NCI-H526 (cell line): ENCODE measurements around the gene PAX2.

ENCODE experiments used
- DNase-seq, 2 experiments: peaks; one replicate each; lab custom pipeline; 2025; lab: John Stamatoyannopoulos, UW

Gene PAX2

GRCh38 chr10:100739517-100740368, 5.6 kb upstream of the PAX2 start:
- peak; percentile 56 to 78 for DNase-seq

GRCh38 chr10:100740476-100741377, 4.7 kb upstream of the PAX2 start:
- no peak for DNase-seq

- no peak for DNase-seq
Observed at GRCh38 chr10:100741378-100742075, 3.9 kb upstream of the PAX2 start.

- peak in 1 of 2 experiments; percentile 30 for DNase-seq
Observed at GRCh38 chr10:100742076-100742771, 3.2 kb upstream of the PAX2 start.

GRCh38 chr10:100742936-100743335, 2.4 kb upstream of the PAX2 start:
- no peak for DNase-seq

GRCh38 chr10:100743626-100744135, 1.7 kb upstream of the PAX2 start:
- DNase-seq: peak; percentile 45 to 83

- DNase-seq: peak; percentile 40 to 75
Observed at GRCh38 chr10:100744136-100744986, 1.0 kb upstream of the PAX2 start.

- peak in 1 of 2 experiments; percentile 63 for DNase-seq
Observed at GRCh38 chr10:100745882-100746783, 751 bp downstream of the PAX2 start.

GRCh38 chr10:100746784-100747455, 1.5 kb downstream of the PAX2 start:
- no peak for DNase-seq

- peak in 1 of 2 experiments; percentile 55 for DNase-seq
Observed at GRCh38 chr10:100747456-100748230, 2.3 kb downstream of the PAX2 start.

- DNase-seq: peak; percentile 6 to 55
Observed at GRCh38 chr10:100748231-100749058, 3.1 kb downstream of the PAX2 start.

- no peak for DNase-seq
Observed at GRCh38 chr10:100749059-100749308, 3.6 kb downstream of the PAX2 start.

GRCh38 chr10:100749309-100750217, 4.2 kb downstream of the PAX2 start:
- DNase-seq: no peak

- DNase-seq: no peak
Observed at GRCh38 chr10:100750291-100751210, 5.2 kb downstream of the PAX2 start.
